Mesendoderm (in vitro differentiated cells): ENCODE measurements around the gene SDSL.

Experiments
- DNase-seq: peaks from one replicate; pipeline ENCODE4 v3.0.0; 2013
- H2AK5ac ChIP-seq: 2 replicates; pipeline ENCODE4 v1.6.1; 2013; ENCODE audit warnings: low read length, inconsistent platforms
- H2BK120ac ChIP-seq: 2 replicates; pipeline ENCODE4 v1.6.1; 2013; ENCODE audit warnings: low read depth, mild to moderate bottlenecking, low read length, moderate library complexity, mixed read lengths
- H2BK15ac ChIP-seq: replicated peaks from 2 replicates; pipeline ENCODE4 v1.6.1; 2013; ENCODE audit warnings: low read depth, mild to moderate bottlenecking, moderate library complexity
- H2BK5ac ChIP-seq: 2 replicates; pipeline ENCODE4 v1.6.1; 2013; ENCODE audit warnings: low read length, inconsistent platforms
- H3K18ac ChIP-seq: 2 replicates; pipeline ENCODE4 v1.6.1; 2013; ENCODE audit warnings: mild to moderate bottlenecking, low read length, mixed read lengths
- H3K23ac ChIP-seq: one replicate; pipeline ENCODE4 v1.6.1; 2013; ENCODE audit warnings: low read length
- H3K27ac ChIP-seq: 2 replicates; pipeline ENCODE4 v1.5.1; 2013; ENCODE audit warnings: low read depth, mild to moderate bottlenecking, inconsistent platforms, low read length, moderate library complexity
- H3K27me3 ChIP-seq: 2 replicates; pipeline ENCODE4 v1.6.1; 2013; ENCODE audit warnings: low read length, control low read depth, mild to moderate bottlenecking, inconsistent platforms; ENCODE audit not compliant: insufficient read depth, poor library complexity
- H3K36me3 ChIP-seq: 2 replicates; pipeline ENCODE4 v1.6.1; 2013; ENCODE audit warnings: low read length, inconsistent platforms; ENCODE audit not compliant: control insufficient read depth, insufficient read depth
- H3K4ac ChIP-seq: one replicate; pipeline ENCODE4 v1.6.1; 2013; ENCODE audit warnings: low read depth, mild to moderate bottlenecking, low read length, moderate library complexity
- H3K4me1 ChIP-seq: 2 replicates; pipeline ENCODE4 v1.6.1; 2013; ENCODE audit warnings: low read depth, low read length, inconsistent platforms; ENCODE audit not compliant: control insufficient read depth
- H3K4me2 ChIP-seq: 2 replicates; pipeline ENCODE4 v1.6.1; 2013; ENCODE audit warnings: low read length
- H3K4me3 ChIP-seq: 2 replicates; pipeline ENCODE4 v1.5.1; 2013; ENCODE audit warnings: mild to moderate bottlenecking, low read length
- H3K56ac ChIP-seq: one replicate; pipeline ENCODE4 v1.6.1; 2013; ENCODE audit warnings: low read length
- H3K79me1 ChIP-seq: 2 replicates; pipeline ENCODE4 v1.6.1; 2013; ENCODE audit warnings: low read length, inconsistent platforms
- H3K79me2 ChIP-seq: 2 replicates; pipeline ENCODE4 v1.6.1; 2013; ENCODE audit warnings: mild to moderate bottlenecking, low read length; ENCODE audit not compliant: control insufficient read depth, insufficient read depth
- H3K9ac ChIP-seq: 2 replicates; pipeline ENCODE4 v1.6.1; 2013; ENCODE audit warnings: low read length, inconsistent platforms
- H4K5ac ChIP-seq: one replicate; pipeline ENCODE4 v1.6.1; 2013; ENCODE audit warnings: low read length
- H4K8ac ChIP-seq: one replicate; pipeline ENCODE4 v1.6.1; 2013; ENCODE audit warnings: low read depth, mild to moderate bottlenecking, control low read depth, low read length, moderate library complexity
- WGBS: extraction: QIAGEN DNeasy Blood & Tissue Kit; methylation state at CpG from one replicate; pipeline ENCODE4 v1.1.7; 2013; ENCODE audit warnings: low lambda C conversion rate, missing lambda C conversion rate; ENCODE audit not compliant: insufficient coverage; ENCODE audit errors: extremely low coverage; 5-methylcytosine and 5-hydroxymethylcytosine counted together

Gene SDSL

GRCh38 chr12:113409462-113410124, 12.6 kb upstream of the SDSL start:
- Histone ChIP-seq H3K4me1 (no peaks in the 10 kb centered on the region), H3K79me1 (no peaks in the 10 kb centered on the region), H3K27ac (no peak overlapping the region), H3K23ac (no peak overlapping the region), H3K79me2 (no peaks in the 10 kb centered on the region), H3K9ac (no peak overlapping the region), H2AK5ac (no peak overlapping the region), H3K18ac (no peak overlapping the region), H3K56ac (no peak overlapping the region), H4K5ac (no peak overlapping the region), H3K27me3 (no peaks in the 10 kb centered on the region), H2BK120ac (no peak overlapping the region), H2BK15ac (no peak overlapping the region), H3K36me3 (no peaks in the 10 kb centered on the region), H2BK5ac (no peak overlapping the region), H3K4me3 (no peak overlapping the region), H3K4me2 (no peak overlapping the region), H3K4ac (no peak overlapping the region), H4K8ac (no peak overlapping the region)
- WGBS: no CpG with 5 or more reads among the region's 9 CpGs
- no peak for DNase-seq

- H2BK120ac ChIP-seq: no peak overlapping the region
- H3K79me2 ChIP-seq: no peaks in the 10 kb centered on the region
- H3K27me3 ChIP-seq: no peaks in the 10 kb centered on the region
- H3K36me3 ChIP-seq: no peaks in the 10 kb centered on the region
- WGBS: no CpG with 5 or more reads among the region's 11 CpGs
- H3K79me1 ChIP-seq: no peaks in the 10 kb centered on the region
- H2AK5ac ChIP-seq: no peak overlapping the region
- H3K9ac ChIP-seq: no peak overlapping the region
- no peak overlapping the region for H3K4ac ChIP-seq
- no peak overlapping the region for H2BK15ac ChIP-seq
- no peak overlapping the region for H4K8ac ChIP-seq
- H3K27ac ChIP-seq: no peak overlapping the region
- no peak overlapping the region for H3K23ac ChIP-seq
- no peaks in the 10 kb centered on the region for H3K4me1 ChIP-seq
- DNase-seq: peak; percentile 69
- no peak overlapping the region for H2BK5ac ChIP-seq
- H3K4me2 ChIP-seq: no peak overlapping the region
- no peak overlapping the region for H4K5ac ChIP-seq
- no peak overlapping the region for H3K4me3 ChIP-seq
- H3K18ac ChIP-seq: no peak overlapping the region
- no peak overlapping the region for H3K56ac ChIP-seq
These were observed 8.7 kb upstream of the SDSL start for GRCh38 chr12:113413488-113413939.

- Histone ChIP-seq H3K4me2 (no peak overlapping the region), H3K27ac (no peak overlapping the region), H4K5ac (no peak overlapping the region), H3K9ac (no peak overlapping the region), H3K4me3 (no peak overlapping the region), H2AK5ac (no peak overlapping the region), H3K27me3 (no peaks in the 10 kb centered on the region), H3K36me3 (no peaks in the 10 kb centered on the region), H3K79me2 (no peaks in the 10 kb centered on the region), H3K23ac (no peak overlapping the region), H3K4me1 (no peaks in the 10 kb centered on the region), H3K79me1 (no peaks in the 10 kb centered on the region), H3K56ac (no peak overlapping the region), H3K4ac (no peak overlapping the region), H2BK15ac (no peak overlapping the region), H2BK5ac (no peak overlapping the region), H3K18ac (no peak overlapping the region), H4K8ac (no peak overlapping the region), H2BK120ac (no peak overlapping the region)
- WGBS: no CpG with 5 or more reads among the region's 9 CpGs
- no peak for DNase-seq
These were observed 7.6 kb upstream of the SDSL start for GRCh38 chr12:113414519-113415038.

GRCh38 chr12:113416091-113416754, 6.0 kb upstream of the SDSL start:
- no peaks in the 10 kb centered on the region for H3K79me2 ChIP-seq
- H2AK5ac ChIP-seq: no peak overlapping the region
- H3K9ac ChIP-seq: no peak overlapping the region
- H3K36me3 ChIP-seq: no peaks in the 10 kb centered on the region
- no peak overlapping the region for H2BK5ac ChIP-seq
- no peak overlapping the region for H2BK15ac ChIP-seq
- H3K23ac ChIP-seq: no peak overlapping the region
- no peak overlapping the region for H3K4me2 ChIP-seq
- no peak overlapping the region for H3K4me3 ChIP-seq
- no peak overlapping the region for H2BK120ac ChIP-seq
- no peak overlapping the region for H3K27ac ChIP-seq
- H3K27me3 ChIP-seq: no peaks in the 10 kb centered on the region
- H3K18ac ChIP-seq: no peak overlapping the region
- H3K79me1 ChIP-seq: no peaks in the 10 kb centered on the region
- H4K8ac ChIP-seq: no peak overlapping the region
- WGBS: no CpG with 5 or more reads among the region's 6 CpGs
- no peaks in the 10 kb centered on the region for H3K4me1 ChIP-seq
- H4K5ac ChIP-seq: no peak overlapping the region
- no peak for DNase-seq
- H3K4ac ChIP-seq: no peak overlapping the region
- H3K56ac ChIP-seq: no peak overlapping the region

- H3K56ac ChIP-seq: no peak overlapping the region
- DNase-seq: no peak
- H3K4ac ChIP-seq: no peak overlapping the region
- no peaks in the 10 kb centered on the region for H3K79me1 ChIP-seq
- H3K36me3 ChIP-seq: no peaks in the 10 kb centered on the region
- H3K9ac ChIP-seq: no peak overlapping the region
- no peaks in the 10 kb centered on the region for H3K27me3 ChIP-seq
- no peak overlapping the region for H2BK5ac ChIP-seq
- H4K5ac ChIP-seq: no peak overlapping the region
- H2AK5ac ChIP-seq: no peak overlapping the region
- no peak overlapping the region for H2BK15ac ChIP-seq
- H4K8ac ChIP-seq: no peak overlapping the region
- H3K27ac ChIP-seq: no peak overlapping the region
- no peak overlapping the region for H3K18ac ChIP-seq
- H2BK120ac ChIP-seq: no peak overlapping the region
- H3K23ac ChIP-seq: no peak overlapping the region
- H3K4me2 ChIP-seq: no peak overlapping the region
- no peaks in the 10 kb centered on the region for H3K4me1 ChIP-seq
- H3K79me2 ChIP-seq: no peaks in the 10 kb centered on the region
- no peak overlapping the region for H3K4me3 ChIP-seq
- WGBS: no CpG with 5 or more reads among the region's 13 CpGs
These were observed 3.8 kb upstream of the SDSL start for GRCh38 chr12:113418213-113418879.
